H9 (cell line): ENCODE results near the gene NHLRC3. TPM values are rescaled to one million over a fixed set of nuclear protein-coding genes. Genes with fewer than 3 reads are reported as not detected.

Experiments used
- DNase-seq: peaks from one replicate; pipeline ENCODE4 v3.0.0-alpha.2; 2017
- H2AFZ ChIP-seq: one replicate; pipeline ENCODE4 v1.6.1; 2013; ENCODE audit warnings: mild to moderate bottlenecking, low read length, control low read depth, moderate library complexity
- H2AK5ac ChIP-seq: 2 replicates; pipeline ENCODE4 v1.6.1; 2013; ENCODE audit warnings: low read length, control low read depth, mixed read lengths; ENCODE audit not compliant: insufficient read length
- H2BK120ac ChIP-seq: one replicate; pipeline ENCODE4 v1.6.1; 2013; ENCODE audit warnings: low read depth, mild to moderate bottlenecking, low read length, control low read depth, inconsistent platforms; ENCODE audit not compliant: poor library complexity, severe bottlenecking
- H2BK12ac ChIP-seq: 2 replicates; pipeline ENCODE4 v1.6.1; 2013; ENCODE audit warnings: low read length, control low read depth, mixed read lengths, low read depth; ENCODE audit not compliant: insufficient read length
- H2BK15ac ChIP-seq: 2 replicates; pipeline ENCODE4 v1.6.1; 2013; ENCODE audit warnings: low read depth, low read length, control low read depth
- H2BK20ac ChIP-seq: one replicate; pipeline ENCODE4 v1.6.1; 2013; ENCODE audit warnings: low read depth, mild to moderate bottlenecking, low read length, control low read depth, inconsistent platforms; ENCODE audit not compliant: poor library complexity, severe bottlenecking
- H2BK5ac ChIP-seq: 2 replicates; pipeline ENCODE4 v1.6.1; 2013; ENCODE audit warnings: low read length, control low read depth, mixed read lengths; ENCODE audit not compliant: insufficient read length
- H3K14ac ChIP-seq: 2 replicates; pipeline ENCODE4 v1.6.1; 2013; ENCODE audit warnings: low read length, control low read depth; ENCODE audit not compliant: insufficient read depth
- H3K18ac ChIP-seq: 2 replicates; pipeline ENCODE4 v1.6.1; 2013; ENCODE audit warnings: low read depth, mild to moderate bottlenecking, mixed read lengths, low read length, control low read depth; ENCODE audit not compliant: insufficient read length
- H3K23ac ChIP-seq: 2 replicates; pipeline ENCODE4 v1.6.1; 2013; ENCODE audit warnings: low read length, control low read depth, mixed read lengths, low read depth; ENCODE audit not compliant: insufficient read length
- H3K23me2 ChIP-seq: 2 replicates; pipeline ENCODE4 v1.6.1; 2013; ENCODE audit warnings: low read depth, mild to moderate bottlenecking, mixed read lengths, low read length, control low read depth; ENCODE audit not compliant: insufficient read length, poor library complexity, severe bottlenecking
- H3K27ac ChIP-seq: 2 replicates; pipeline ENCODE4 v1.5.1; 2013; ENCODE audit warnings: low read length, control low read depth, mixed read lengths, low read depth; ENCODE audit not compliant: insufficient read length
- H3K27me3 ChIP-seq: 2 replicates; pipeline ENCODE4 v1.6.1; 2013; ENCODE audit warnings: low read length, control low read depth, inconsistent platforms; ENCODE audit not compliant: insufficient read depth
- H3K4ac ChIP-seq: 2 replicates; pipeline ENCODE4 v1.6.1; 2013; ENCODE audit warnings: low read depth, mild to moderate bottlenecking, control low read depth, inconsistent platforms, low read length, moderate library complexity
- H3K4me1 ChIP-seq: 2 replicates; pipeline ENCODE4 v1.6.1; 2013; ENCODE audit warnings: low read length, control low read depth, inconsistent platforms; ENCODE audit not compliant: insufficient read depth
- H3K4me2 ChIP-seq: 2 replicates; pipeline ENCODE4 v1.6.1; 2013; ENCODE audit warnings: low read length, control low read depth, mixed read lengths; ENCODE audit not compliant: insufficient read length, insufficient read depth
- H3K56ac ChIP-seq: 2 replicates; pipeline ENCODE4 v1.6.1; 2013; ENCODE audit warnings: low read depth, mild to moderate bottlenecking, mixed read lengths, low read length, control low read depth; ENCODE audit not compliant: insufficient read length
- H3K79me1 ChIP-seq: 2 replicates; pipeline ENCODE4 v1.6.1; 2013; ENCODE audit warnings: low read depth, mild to moderate bottlenecking, moderate library complexity, low read length, control low read depth, inconsistent platforms; ENCODE audit not compliant: insufficient read depth, poor library complexity, severe bottlenecking
- H3K79me2 ChIP-seq: 2 replicates; pipeline ENCODE4 v1.6.1; 2013; ENCODE audit warnings: low read length, control low read depth, inconsistent platforms; ENCODE audit not compliant: insufficient read depth
- H3K9ac ChIP-seq: 2 replicates; pipeline ENCODE4 v1.6.1; 2013; ENCODE audit warnings: low read length, control low read depth, mixed read lengths; ENCODE audit not compliant: insufficient read length; ENCODE audit errors: extremely low read depth
- H3K9me3 ChIP-seq: one replicate; pipeline ENCODE4 v1.6.1; 2013; ENCODE audit warnings: low read depth, low read length, inconsistent platforms; ENCODE audit not compliant: control insufficient read depth
- H3T11ph ChIP-seq: one replicate; pipeline ENCODE4 v1.6.1; 2013; ENCODE audit warnings: mild to moderate bottlenecking, low read length, control low read depth, inconsistent platforms
- H4K20me1 ChIP-seq: one replicate; pipeline ENCODE4 v1.6.1; 2013; ENCODE audit not compliant: control insufficient read depth, insufficient read length, insufficient read depth
- H4K5ac ChIP-seq: 2 replicates; pipeline ENCODE4 v1.6.1; 2013; ENCODE audit warnings: low read depth, mild to moderate bottlenecking, mixed read lengths, low read length, control low read depth; ENCODE audit not compliant: insufficient read length
- H4K8ac ChIP-seq: replicated peaks from 2 replicates; pipeline ENCODE4 v1.6.1; 2013; ENCODE audit warnings: low read length, control low read depth, mixed read lengths, low read depth; ENCODE audit not compliant: insufficient read length
- H4K91ac ChIP-seq: 2 replicates; pipeline ENCODE4 v1.6.1; 2013; ENCODE audit warnings: low read depth, mild to moderate bottlenecking, moderate library complexity, mixed read lengths, low read length, control low read depth; ENCODE audit not compliant: insufficient read length
- H3K27ac Mint-ChIP-seq, 3 experiments: 2 replicates in 2 of 3; 3 replicates in 1 of 3; pipeline ENCODE4 v1.8.0; 2020 to 2021; ENCODE audit warnings: mixed read lengths in 3 of 3, mild to moderate bottlenecking in 1 of 3, moderate library complexity in 1 of 3
- H3K27me3 Mint-ChIP-seq: 2 replicates; pipeline ENCODE4 v1.8.0; 2021; ENCODE audit warnings: low read depth, mild to moderate bottlenecking, moderate library complexity, mixed read lengths
- H3K36me3 Mint-ChIP-seq, 3 experiments: 2 replicates in 2 of 3; 3 replicates in 1 of 3; pipeline ENCODE4 v1.8.0; 2020 to 2021; ENCODE audit warnings: low read depth in 3 of 3, mixed read lengths in 3 of 3; ENCODE audit not compliant: insufficient read depth in 1 of 3
- H3K4me1 Mint-ChIP-seq, 2 experiments: 2 replicates each; pipeline ENCODE4 v1.8.0; 2020; ENCODE audit warnings: mixed read lengths in 2 of 2
- H3K4me3 Mint-ChIP-seq, 2 experiments: 2 replicates in 1 of 2; 3 replicates in 1 of 2; pipeline ENCODE4 v1.8.0; 2020 to 2021; ENCODE audit warnings: mild to moderate bottlenecking in 2 of 2, mixed read lengths in 2 of 2, moderate library complexity in 1 of 2
- H3K9me3 Mint-ChIP-seq, 2 experiments: 2 replicates in 1 of 2; 3 replicates in 1 of 2; pipeline ENCODE4 v1.8.0; 2020; ENCODE audit warnings: mild to moderate bottlenecking in 2 of 2, mixed read lengths in 2 of 2, moderate library complexity in 1 of 2
- CTCF ChIP-seq: fragments of 200-600 bp; sonication (generic); conservative IDR thresholded peaks from 3 replicates; pipeline ENCODE4 v1.8.0; 2021; ENCODE audit warnings: antibody characterized with exemption, mild to moderate bottlenecking
- WGBS: extraction: QIAGEN DNeasy Blood & Tissue Kit; methylation state at CpG from one replicate; pipeline ENCODE4 v1.1.7; 2013; ENCODE audit warnings: missing lambda C conversion rate, low lambda C conversion rate, mixed read lengths; ENCODE audit not compliant: insufficient read length; ENCODE audit errors: extremely low coverage; 5-methylcytosine and 5-hydroxymethylcytosine counted together
- total RNA-seq: library from RNA; stranded (reverse); gene quantifications from 2 replicates; pipeline ENCODE4 v1.2.1, GENCODE V29; 2021

The NHLRC3 gene
- total RNA-seq, 1 experiment from 2014 or later, result 17.6 TPM

- Mint-ChIP-seq H3K4me1 (peaks cover 31 to 33% of the 10 kb centered on the region in 2 experiments), H3K27ac (peak overlapping the region in 1 of 3 experiments; percentile 79; a peak in 2 of 7 replicates), H3K4me3 (no peak overlapping the region), H3K9me3 (no peaks in the 10 kb centered on the region), H3K36me3 (peaks cover 33 to 77% (median 75%) of the 10 kb centered on the region in 3 experiments), H3K27me3 (no peaks in the 10 kb centered on the region)
- Histone ChIP-seq H3K4me2 (no peak overlapping the region), H4K5ac (no peak overlapping the region), H4K91ac (no peak overlapping the region), H3K56ac (no peak overlapping the region), H2BK12ac (no peak overlapping the region), H3K23me2 (no peaks in the 10 kb centered on the region), H3K9ac (no peak overlapping the region), H2AFZ (no peak overlapping the region), H3K4ac (no peak overlapping the region), H3K79me2 (no peaks in the 10 kb centered on the region), H3K4me1 (peaks cover 14% of the 10 kb centered on the region), H3K18ac (no peak overlapping the region), H2BK5ac (no peak overlapping the region), H3K27me3 (no peaks in the 10 kb centered on the region), H2BK15ac (no peak overlapping the region), H2AK5ac (no peak overlapping the region), H2BK20ac (no peak overlapping the region), H3K27ac (no peak overlapping the region), H3K79me1 (peaks cover 4% of the 10 kb centered on the region), H3T11ph (no peak overlapping the region), H4K8ac (no peak overlapping the region), H4K20me1 (no peaks in the 10 kb centered on the region), H2BK120ac (no peak overlapping the region), H3K9me3 (no peaks in the 10 kb centered on the region), H3K14ac (no peak overlapping the region), H3K23ac (no peak overlapping the region)
- no CpG with 5 or more reads among the region's 4 CpGs for WGBS
- DNase-seq, result no peak
- no peak for TF ChIP-seq CTCF
Measured at GRCh38 chr13:39020853-39021462, 17.3 kb upstream of the NHLRC3 start.
